H9 (cell line): Measurements from ENCODE around the gene BRK1. TPM values are rescaled to one million over a fixed set of nuclear protein-coding genes. Genes with fewer than 3 reads are reported as not detected.

Source experiments
- DNase-seq: peaks from one replicate; pipeline ENCODE4 v3.0.0-alpha.2; 2017
- H2AFZ ChIP-seq: one replicate; pipeline ENCODE4 v1.6.1; 2013; ENCODE audit warnings: mild to moderate bottlenecking, low read length, control low read depth, moderate library complexity
- H2AK5ac ChIP-seq: 2 replicates; pipeline ENCODE4 v1.6.1; 2013; ENCODE audit warnings: low read length, control low read depth, mixed read lengths; ENCODE audit not compliant: insufficient read length
- H2BK120ac ChIP-seq: one replicate; pipeline ENCODE4 v1.6.1; 2013; ENCODE audit warnings: low read depth, mild to moderate bottlenecking, low read length, control low read depth, inconsistent platforms; ENCODE audit not compliant: poor library complexity, severe bottlenecking
- H2BK12ac ChIP-seq: 2 replicates; pipeline ENCODE4 v1.6.1; 2013; ENCODE audit warnings: low read length, control low read depth, mixed read lengths, low read depth; ENCODE audit not compliant: insufficient read length
- H2BK15ac ChIP-seq: 2 replicates; pipeline ENCODE4 v1.6.1; 2013; ENCODE audit warnings: low read depth, low read length, control low read depth
- H2BK20ac ChIP-seq: one replicate; pipeline ENCODE4 v1.6.1; 2013; ENCODE audit warnings: low read depth, mild to moderate bottlenecking, low read length, control low read depth, inconsistent platforms; ENCODE audit not compliant: poor library complexity, severe bottlenecking
- H2BK5ac ChIP-seq: 2 replicates; pipeline ENCODE4 v1.6.1; 2013; ENCODE audit warnings: low read length, control low read depth, mixed read lengths; ENCODE audit not compliant: insufficient read length
- H3K14ac ChIP-seq: 2 replicates; pipeline ENCODE4 v1.6.1; 2013; ENCODE audit warnings: low read length, control low read depth; ENCODE audit not compliant: insufficient read depth
- H3K18ac ChIP-seq: 2 replicates; pipeline ENCODE4 v1.6.1; 2013; ENCODE audit warnings: low read depth, mild to moderate bottlenecking, mixed read lengths, low read length, control low read depth; ENCODE audit not compliant: insufficient read length
- H3K23ac ChIP-seq: 2 replicates; pipeline ENCODE4 v1.6.1; 2013; ENCODE audit warnings: low read length, control low read depth, mixed read lengths, low read depth; ENCODE audit not compliant: insufficient read length
- H3K23me2 ChIP-seq: 2 replicates; pipeline ENCODE4 v1.6.1; 2013; ENCODE audit warnings: low read depth, mild to moderate bottlenecking, mixed read lengths, low read length, control low read depth; ENCODE audit not compliant: insufficient read length, poor library complexity, severe bottlenecking
- H3K27ac ChIP-seq: 2 replicates; pipeline ENCODE4 v1.5.1; 2013; ENCODE audit warnings: low read length, control low read depth, mixed read lengths, low read depth; ENCODE audit not compliant: insufficient read length
- H3K27me3 ChIP-seq: 2 replicates; pipeline ENCODE4 v1.6.1; 2013; ENCODE audit warnings: low read length, control low read depth, inconsistent platforms; ENCODE audit not compliant: insufficient read depth
- H3K4ac ChIP-seq: 2 replicates; pipeline ENCODE4 v1.6.1; 2013; ENCODE audit warnings: low read depth, mild to moderate bottlenecking, control low read depth, inconsistent platforms, low read length, moderate library complexity
- H3K4me1 ChIP-seq: 2 replicates; pipeline ENCODE4 v1.6.1; 2013; ENCODE audit warnings: low read length, control low read depth, inconsistent platforms; ENCODE audit not compliant: insufficient read depth
- H3K4me2 ChIP-seq: 2 replicates; pipeline ENCODE4 v1.6.1; 2013; ENCODE audit warnings: low read length, control low read depth, mixed read lengths; ENCODE audit not compliant: insufficient read length, insufficient read depth
- H3K56ac ChIP-seq: 2 replicates; pipeline ENCODE4 v1.6.1; 2013; ENCODE audit warnings: low read depth, mild to moderate bottlenecking, mixed read lengths, low read length, control low read depth; ENCODE audit not compliant: insufficient read length
- H3K79me1 ChIP-seq: 2 replicates; pipeline ENCODE4 v1.6.1; 2013; ENCODE audit warnings: low read depth, mild to moderate bottlenecking, moderate library complexity, low read length, control low read depth, inconsistent platforms; ENCODE audit not compliant: insufficient read depth, poor library complexity, severe bottlenecking
- H3K79me2 ChIP-seq: 2 replicates; pipeline ENCODE4 v1.6.1; 2013; ENCODE audit warnings: low read length, control low read depth, inconsistent platforms; ENCODE audit not compliant: insufficient read depth
- H3K9ac ChIP-seq: 2 replicates; pipeline ENCODE4 v1.6.1; 2013; ENCODE audit warnings: low read length, control low read depth, mixed read lengths; ENCODE audit not compliant: insufficient read length; ENCODE audit errors: extremely low read depth
- H3K9me3 ChIP-seq: one replicate; pipeline ENCODE4 v1.6.1; 2013; ENCODE audit warnings: low read depth, low read length, inconsistent platforms; ENCODE audit not compliant: control insufficient read depth
- H3T11ph ChIP-seq: one replicate; pipeline ENCODE4 v1.6.1; 2013; ENCODE audit warnings: mild to moderate bottlenecking, low read length, control low read depth, inconsistent platforms
- H4K20me1 ChIP-seq: one replicate; pipeline ENCODE4 v1.6.1; 2013; ENCODE audit not compliant: control insufficient read depth, insufficient read length, insufficient read depth
- H4K5ac ChIP-seq: 2 replicates; pipeline ENCODE4 v1.6.1; 2013; ENCODE audit warnings: low read depth, mild to moderate bottlenecking, mixed read lengths, low read length, control low read depth; ENCODE audit not compliant: insufficient read length
- H4K8ac ChIP-seq: replicated peaks from 2 replicates; pipeline ENCODE4 v1.6.1; 2013; ENCODE audit warnings: low read length, control low read depth, mixed read lengths, low read depth; ENCODE audit not compliant: insufficient read length
- H4K91ac ChIP-seq: 2 replicates; pipeline ENCODE4 v1.6.1; 2013; ENCODE audit warnings: low read depth, mild to moderate bottlenecking, moderate library complexity, mixed read lengths, low read length, control low read depth; ENCODE audit not compliant: insufficient read length
- H3K27ac Mint-ChIP-seq, 3 experiments: 2 replicates in 2 of 3; 3 replicates in 1 of 3; pipeline ENCODE4 v1.8.0; 2020 to 2021; ENCODE audit warnings: mixed read lengths in 3 of 3, mild to moderate bottlenecking in 1 of 3, moderate library complexity in 1 of 3
- H3K27me3 Mint-ChIP-seq: 2 replicates; pipeline ENCODE4 v1.8.0; 2021; ENCODE audit warnings: low read depth, mild to moderate bottlenecking, moderate library complexity, mixed read lengths
- H3K36me3 Mint-ChIP-seq, 3 experiments: 2 replicates in 2 of 3; 3 replicates in 1 of 3; pipeline ENCODE4 v1.8.0; 2020 to 2021; ENCODE audit warnings: low read depth in 3 of 3, mixed read lengths in 3 of 3; ENCODE audit not compliant: insufficient read depth in 1 of 3
- H3K4me1 Mint-ChIP-seq, 2 experiments: 2 replicates each; pipeline ENCODE4 v1.8.0; 2020; ENCODE audit warnings: mixed read lengths in 2 of 2
- H3K4me3 Mint-ChIP-seq, 2 experiments: 2 replicates in 1 of 2; 3 replicates in 1 of 2; pipeline ENCODE4 v1.8.0; 2020 to 2021; ENCODE audit warnings: mild to moderate bottlenecking in 2 of 2, mixed read lengths in 2 of 2, moderate library complexity in 1 of 2
- H3K9me3 Mint-ChIP-seq, 2 experiments: 2 replicates in 1 of 2; 3 replicates in 1 of 2; pipeline ENCODE4 v1.8.0; 2020; ENCODE audit warnings: mild to moderate bottlenecking in 2 of 2, mixed read lengths in 2 of 2, moderate library complexity in 1 of 2
- WGBS: extraction: QIAGEN DNeasy Blood & Tissue Kit; methylation state at CpG from one replicate; pipeline ENCODE4 v1.1.7; 2013; ENCODE audit warnings: missing lambda C conversion rate, low lambda C conversion rate, mixed read lengths; ENCODE audit not compliant: insufficient read length; ENCODE audit errors: extremely low coverage; 5-methylcytosine and 5-hydroxymethylcytosine counted together
- total RNA-seq: library from RNA; stranded (reverse); gene quantifications from 2 replicates; pipeline ENCODE4 v1.2.1, GENCODE V29; 2021
- TF ChIP-seq, protein P1 (sequence below): fragments of 200-600 bp; sonication (generic); conservative IDR thresholded peaks from 3 replicates; pipeline ENCODE4 v1.8.0; 2021; ENCODE audit warnings: antibody characterized with exemption, mild to moderate bottlenecking

Gene BRK1
- total RNA-seq, 1 experiment from 2014 or later: 121 TPM

DNA sequence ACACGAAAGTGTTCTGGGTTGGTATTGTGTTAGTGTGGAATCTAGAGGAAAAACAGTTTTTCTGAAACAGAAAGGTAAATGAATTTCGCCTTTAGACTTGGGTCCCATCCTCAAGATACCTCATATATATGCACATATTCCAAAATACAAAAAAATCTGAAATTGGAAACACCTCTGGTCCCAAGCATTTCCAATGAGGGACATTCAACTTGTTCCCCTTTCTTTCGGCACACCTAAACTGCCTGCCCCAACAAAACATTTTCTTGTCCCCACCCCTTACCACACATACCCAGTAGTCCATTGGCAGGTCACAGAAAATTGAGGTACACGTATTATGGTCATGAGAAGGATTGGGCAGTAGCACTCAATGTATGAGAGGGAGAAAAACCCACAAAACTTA lies 40.2 kb downstream of the BRK1 start:
- Histone ChIP-seq H3K4me2 (no peak overlapping the region), H3K14ac (no peak overlapping the region), H2BK5ac (no peak overlapping the region), H2AK5ac (no peak overlapping the region), H3K4ac (no peak overlapping the region), H3K27me3 (no peaks in the 10 kb centered on the region), H4K5ac (no peak overlapping the region), H2BK12ac (no peak overlapping the region), H2AFZ (no peak overlapping the region), H3K9ac (no peak overlapping the region), H2BK120ac (no peak overlapping the region), H3K18ac (no peak overlapping the region), H3K4me1 (no peaks in the 10 kb centered on the region), H3K23ac (no peak overlapping the region), H2BK15ac (no peak overlapping the region), H3K27ac (no peak overlapping the region), H4K8ac (no peak overlapping the region), H3K79me1 (no peaks in the 10 kb centered on the region), H3K79me2 (no peaks in the 10 kb centered on the region), H3K23me2 (no peaks in the 10 kb centered on the region), H3K56ac (no peak overlapping the region), H4K20me1 (no peaks in the 10 kb centered on the region), H3T11ph (no peak overlapping the region), H2BK20ac (no peak overlapping the region), H4K91ac (no peak overlapping the region), H3K9me3 (no peaks in the 10 kb centered on the region)
- Mint-ChIP-seq H3K27ac (no peak overlapping the region), H3K4me1 (no peaks in the 10 kb centered on the region), H3K4me3 (no peak overlapping the region), H3K9me3 (no peaks in the 10 kb centered on the region), H3K36me3 (peaks cover 13 to 35% (median 23%) of the 10 kb centered on the region in 3 experiments; a peak in 6 of 7 replicates), H3K27me3 (no peaks in the 10 kb centered on the region)
- no CpG with 5 or more reads among the region's 4 CpGs for WGBS
- TF ChIP-seq, protein P1, sequence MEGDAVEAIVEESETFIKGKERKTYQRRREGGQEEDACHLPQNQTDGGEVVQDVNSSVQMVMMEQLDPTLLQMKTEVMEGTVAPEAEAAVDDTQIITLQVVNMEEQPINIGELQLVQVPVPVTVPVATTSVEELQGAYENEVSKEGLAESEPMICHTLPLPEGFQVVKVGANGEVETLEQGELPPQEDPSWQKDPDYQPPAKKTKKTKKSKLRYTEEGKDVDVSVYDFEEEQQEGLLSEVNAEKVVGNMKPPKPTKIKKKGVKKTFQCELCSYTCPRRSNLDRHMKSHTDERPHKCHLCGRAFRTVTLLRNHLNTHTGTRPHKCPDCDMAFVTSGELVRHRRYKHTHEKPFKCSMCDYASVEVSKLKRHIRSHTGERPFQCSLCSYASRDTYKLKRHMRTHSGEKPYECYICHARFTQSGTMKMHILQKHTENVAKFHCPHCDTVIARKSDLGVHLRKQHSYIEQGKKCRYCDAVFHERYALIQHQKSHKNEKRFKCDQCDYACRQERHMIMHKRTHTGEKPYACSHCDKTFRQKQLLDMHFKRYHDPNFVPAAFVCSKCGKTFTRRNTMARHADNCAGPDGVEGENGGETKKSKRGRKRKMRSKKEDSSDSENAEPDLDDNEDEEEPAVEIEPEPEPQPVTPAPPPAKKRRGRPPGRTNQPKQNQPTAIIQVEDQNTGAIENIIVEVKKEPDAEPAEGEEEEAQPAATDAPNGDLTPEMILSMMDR: no peak
- no peak for DNase-seq
